NCI-H2196 treated with DMSO at 0.1 percent for 48 hours (cell line): ENCODE measurements around the gene PRLR.
"Not testable (repeated sequence)": the region's sequence is repeated elsewhere in the genome, so short reads cannot be mapped to it uniquely, and the experiment has no call there.

Experiments used
- DNase-seq: peaks from one replicate; lab custom pipeline; 2025; ENCODE audit not compliant: unreplicated experiment; lab: John Stamatoyannopoulos, UW

PRLR gene

GRCh38 chr5:35045280-35045679 lies 185.0 kb downstream of the PRLR start:
- DNase-seq = no peak

GRCh38 chr5:35044649-35045048 lies 185.6 kb downstream of the PRLR start:
- no peak for DNase-seq

GRCh38 chr5:35042781-35043180 lies 187.5 kb downstream of the PRLR start:
- no peak for DNase-seq

GRCh38 chr5:35041261-35041660 lies 189.0 kb downstream of the PRLR start:
- no peak for DNase-seq

- no peak for DNase-seq
These were observed 191.4 kb downstream of the PRLR start for GRCh38 chr5:35038891-35039290.

GRCh38 chr5:35036536-35036935 lies 193.8 kb downstream of the PRLR start:
- no peak for DNase-seq

- not testable (repeated sequence) for DNase-seq
These were observed 194.4 kb downstream of the PRLR start for GRCh38 chr5:35035929-35036328.

- no peak for DNase-seq
These were observed 195.0 kb downstream of the PRLR start for GRCh38 chr5:35035271-35035670.

- no peak for DNase-seq
These were observed 197.9 kb downstream of the PRLR start for GRCh38 chr5:35032356-35032755.

- DNase-seq = no peak
These were observed 199.0 kb downstream of the PRLR start for GRCh38 chr5:35031276-35031675.

- DNase-seq = no peak
These were observed 199.7 kb downstream of the PRLR start for GRCh38 chr5:35030426-35031100.

- no peak for DNase-seq
These were observed 201.0 kb downstream of the PRLR start for GRCh38 chr5:35029333-35029732.

GRCh38 chr5:35026941-35027340 lies 203.3 kb downstream of the PRLR start:
- no peak for DNase-seq

- DNase-seq = no peak
These were observed 203.9 kb downstream of the PRLR start for GRCh38 chr5:35026280-35026840.

GRCh38 chr5:35024911-35025510 lies 205.3 kb downstream of the PRLR start:
- DNase-seq = no peak

- DNase-seq = no peak
These were observed 206.7 kb downstream of the PRLR start for GRCh38 chr5:35023391-35024178.

- no peak for DNase-seq
These were observed 213.9 kb downstream of the PRLR start for GRCh38 chr5:35016174-35017051.

- no peak for DNase-seq
These were observed 215.2 kb downstream of the PRLR start for GRCh38 chr5:35015063-35015462.

GRCh38 chr5:35012796-35013195 lies 217.5 kb downstream of the PRLR start:
- no peak for DNase-seq

GRCh38 chr5:35012365-35012764 lies 217.9 kb downstream of the PRLR start:
- DNase-seq = no peak

- no peak for DNase-seq
These were observed 219.6 kb downstream of the PRLR start for GRCh38 chr5:35010676-35011075.
